HG03159 (cell line): Measurements from ENCODE around the gene TRIO.

ENCODE experiments used
- ATAC-seq: cut with Tn5 transposase; IDR thresholded peaks from one replicate; pipeline ENCODE4 v1.9.1; 2021; ENCODE audit warnings: mild to moderate bottlenecking, moderate library complexity; ENCODE audit not compliant: unreplicated experiment

Gene TRIO

GRCh38 chr5:14183187-14183939, 40.2 kb downstream of the TRIO start:
- no peak for ATAC-seq

DNA sequence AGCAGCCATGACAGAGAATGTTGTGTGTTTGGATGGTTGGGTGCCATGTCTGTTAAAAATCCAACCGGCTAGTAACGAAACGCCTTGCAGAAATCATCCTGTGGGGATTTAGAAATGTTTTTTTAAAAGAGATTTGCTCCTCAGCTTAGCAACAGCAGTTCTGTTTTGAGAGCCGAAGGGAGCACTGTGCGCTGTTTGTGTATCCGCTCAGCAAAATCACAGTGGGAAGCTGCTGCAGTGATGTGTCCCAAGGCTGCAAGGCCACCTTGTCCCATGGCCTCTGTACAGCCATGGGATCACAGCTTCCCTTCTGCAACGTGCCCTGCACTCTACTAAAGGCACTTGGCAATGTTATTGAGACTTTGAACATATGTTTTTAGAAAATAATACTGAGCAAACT, 40.9 kb downstream of the TRIO start:
- ATAC-seq = no peak

- ATAC-seq = no peak
Measured at GRCh38 chr5:14184725-14185124, 41.6 kb downstream of the TRIO start.

DNA sequence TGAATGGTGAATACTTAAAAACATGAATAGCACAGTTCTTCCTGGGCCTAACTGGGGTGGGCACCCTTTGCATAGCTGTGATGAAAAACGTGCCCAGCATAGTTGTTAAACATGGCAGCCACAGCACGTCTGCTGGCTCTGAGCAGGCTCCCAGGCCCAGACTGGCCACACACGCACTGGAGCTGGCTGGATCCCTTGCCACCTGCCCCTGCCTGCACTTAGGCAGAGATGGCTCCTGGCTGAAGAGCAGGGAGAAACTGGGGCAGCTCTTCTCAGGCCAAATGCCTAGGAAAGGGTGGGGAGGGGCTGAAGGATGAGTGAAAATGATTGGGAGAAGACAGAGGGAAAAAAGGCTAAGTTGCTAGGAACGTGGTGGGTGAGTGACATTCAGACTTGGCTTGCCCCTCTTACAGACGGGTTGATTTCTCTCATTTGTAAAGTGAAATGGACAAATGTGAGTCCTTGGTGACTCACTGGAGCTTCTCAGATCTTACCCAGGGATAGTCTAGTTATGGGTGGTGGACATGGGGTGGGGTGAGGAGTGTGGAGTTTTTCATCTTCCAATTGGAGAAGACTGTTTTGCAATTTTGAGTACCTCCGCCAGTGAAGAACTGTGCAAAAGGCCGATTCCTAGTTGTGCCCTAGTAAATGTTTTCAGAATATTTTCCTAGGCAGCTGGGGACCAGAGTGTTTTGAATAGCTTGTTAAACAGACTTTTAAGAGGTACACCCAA, 42.4 kb downstream of the TRIO start:
- no peak for ATAC-seq

- no peak for ATAC-seq
Measured at GRCh38 chr5:14186059-14186830, 43.1 kb downstream of the TRIO start.

DNA sequence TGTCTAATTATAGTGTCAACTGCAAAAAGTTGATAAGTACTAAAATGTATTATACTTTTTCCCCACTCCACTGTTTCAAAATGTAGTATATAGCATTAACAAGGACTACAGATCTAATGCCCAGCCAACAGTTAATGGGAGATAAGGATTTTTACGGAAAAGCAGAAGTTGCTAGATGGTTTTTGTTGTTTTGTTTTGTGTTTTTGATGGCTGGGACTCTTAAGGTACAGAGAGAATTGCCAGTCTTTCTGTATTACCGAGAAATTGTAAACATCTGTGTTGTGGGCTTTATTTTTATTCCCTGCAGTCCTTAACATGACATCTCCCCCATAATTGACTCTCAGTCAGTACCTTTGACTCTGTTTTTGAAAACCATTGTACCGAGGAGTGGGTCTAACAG, 44.0 kb downstream of the TRIO start:
- no peak for ATAC-seq

DNA sequence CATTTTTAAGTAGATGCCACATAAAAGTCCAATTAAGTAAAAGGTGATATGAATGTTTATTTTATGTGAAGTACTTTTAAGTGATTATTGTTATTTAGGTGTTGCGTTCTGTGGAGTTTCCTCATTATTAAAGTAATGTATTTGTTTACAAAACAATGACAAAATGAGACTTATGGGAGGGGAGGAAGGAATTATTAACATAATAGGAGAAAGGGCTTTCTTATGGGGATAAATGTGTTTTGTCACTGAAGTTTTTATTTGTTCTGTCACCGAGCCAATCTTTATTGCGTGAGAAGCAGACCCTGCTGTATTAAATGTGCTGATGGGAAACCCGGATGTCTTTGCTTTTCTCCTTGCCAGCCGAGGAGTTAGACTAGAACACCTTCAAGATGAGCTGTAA, 44.5 kb downstream of the TRIO start:
- no peak for ATAC-seq

GRCh38 chr5:14188778-14189177, 45.6 kb downstream of the TRIO start:
- ATAC-seq = no peak

- no peak for ATAC-seq
Measured at GRCh38 chr5:14189680-14190079, 46.5 kb downstream of the TRIO start.

DNA sequence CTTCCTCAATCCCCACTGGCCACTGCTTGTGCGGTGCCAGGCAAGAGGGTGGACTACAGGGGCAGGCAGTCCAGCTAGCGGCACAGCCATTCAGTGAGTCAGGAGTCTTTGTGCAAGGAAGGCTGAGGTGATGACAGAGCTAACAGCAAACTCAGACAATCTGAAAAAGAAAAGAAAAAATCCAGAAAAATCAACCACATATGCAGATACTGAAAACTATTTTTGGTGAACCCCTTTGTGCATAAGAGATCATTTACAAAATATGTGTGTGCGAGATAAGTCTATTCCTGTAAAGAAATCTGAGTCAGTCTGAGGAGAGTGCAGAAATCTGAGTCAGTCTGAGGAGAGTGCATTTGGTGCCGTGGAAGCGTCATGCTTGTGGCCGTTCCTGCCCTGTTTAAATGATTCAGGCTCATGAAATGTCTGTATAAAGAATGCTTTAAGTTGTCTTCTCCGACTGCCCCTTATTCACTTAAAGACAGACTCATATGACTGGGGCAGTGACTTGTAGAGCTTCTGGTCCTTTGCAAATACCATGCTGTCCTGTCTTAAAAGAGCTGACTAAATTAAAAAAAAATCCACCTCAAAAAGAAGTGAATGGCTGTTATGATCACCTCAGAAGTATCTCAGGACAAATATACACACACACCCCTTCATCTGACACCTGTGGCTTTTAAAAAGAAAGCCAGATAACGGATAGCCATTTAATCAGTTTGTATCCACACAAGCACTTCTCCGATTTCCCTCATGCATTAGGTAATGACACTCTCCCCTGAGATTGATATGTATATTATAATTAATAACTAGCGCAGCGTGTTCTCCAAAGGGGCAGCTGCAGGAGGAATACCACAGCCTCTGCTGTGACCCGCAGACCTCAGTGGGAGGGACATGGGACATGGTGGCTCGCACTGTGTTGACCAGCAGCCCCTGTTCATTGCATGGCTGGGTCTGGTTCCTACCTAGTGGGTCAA, 47.3 kb downstream of the TRIO start:
- no peak for ATAC-seq

GRCh38 chr5:14191325-14191724, 48.2 kb downstream of the TRIO start:
- no peak for ATAC-seq

GRCh38 chr5:14193496-14193895, 50.4 kb downstream of the TRIO start:
- no peak for ATAC-seq

DNA sequence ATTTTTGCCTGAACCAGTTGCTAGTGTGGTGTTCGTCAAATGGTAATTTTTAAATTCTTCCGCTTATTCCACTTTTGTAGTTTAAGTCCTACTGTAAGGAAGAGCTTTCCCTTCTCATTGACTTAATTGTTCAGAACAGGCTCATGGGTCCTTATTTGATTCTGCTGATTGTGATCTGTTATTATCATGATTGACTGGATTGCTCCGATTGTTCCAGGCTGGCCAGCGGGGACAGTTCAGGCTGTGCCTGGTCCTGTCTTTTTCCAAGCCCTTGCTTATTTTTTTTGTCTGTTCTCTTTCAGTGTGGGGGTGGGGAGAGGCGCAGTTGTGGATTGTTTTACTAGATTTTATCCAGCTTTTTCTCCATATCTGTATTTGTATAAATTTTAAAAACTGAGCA, 52.4 kb downstream of the TRIO start:
- ATAC-seq = no peak

- ATAC-seq = no peak
Measured at GRCh38 chr5:14197056-14197455, 53.9 kb downstream of the TRIO start.

DNA sequence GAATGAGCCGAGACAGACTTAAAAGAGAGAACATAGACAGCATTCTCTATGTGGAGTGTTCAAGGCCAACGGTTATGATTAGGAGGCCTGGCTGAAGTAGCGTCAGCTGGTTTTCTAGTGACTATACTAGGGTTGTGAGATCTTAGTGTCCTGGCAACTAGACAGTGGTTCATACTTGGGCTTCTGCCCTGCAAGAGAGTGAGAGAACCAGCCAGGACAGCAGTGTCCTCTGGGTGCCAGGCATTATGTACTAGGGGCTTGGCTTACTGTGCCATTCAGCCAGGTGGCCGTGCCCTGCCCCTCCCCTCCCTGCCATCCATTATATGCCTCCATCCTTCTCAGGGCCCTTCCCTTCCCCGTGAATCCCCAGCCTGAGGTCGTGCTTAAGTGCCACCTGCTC, 56.8 kb downstream of the TRIO start:
- no peak for ATAC-seq

DNA sequence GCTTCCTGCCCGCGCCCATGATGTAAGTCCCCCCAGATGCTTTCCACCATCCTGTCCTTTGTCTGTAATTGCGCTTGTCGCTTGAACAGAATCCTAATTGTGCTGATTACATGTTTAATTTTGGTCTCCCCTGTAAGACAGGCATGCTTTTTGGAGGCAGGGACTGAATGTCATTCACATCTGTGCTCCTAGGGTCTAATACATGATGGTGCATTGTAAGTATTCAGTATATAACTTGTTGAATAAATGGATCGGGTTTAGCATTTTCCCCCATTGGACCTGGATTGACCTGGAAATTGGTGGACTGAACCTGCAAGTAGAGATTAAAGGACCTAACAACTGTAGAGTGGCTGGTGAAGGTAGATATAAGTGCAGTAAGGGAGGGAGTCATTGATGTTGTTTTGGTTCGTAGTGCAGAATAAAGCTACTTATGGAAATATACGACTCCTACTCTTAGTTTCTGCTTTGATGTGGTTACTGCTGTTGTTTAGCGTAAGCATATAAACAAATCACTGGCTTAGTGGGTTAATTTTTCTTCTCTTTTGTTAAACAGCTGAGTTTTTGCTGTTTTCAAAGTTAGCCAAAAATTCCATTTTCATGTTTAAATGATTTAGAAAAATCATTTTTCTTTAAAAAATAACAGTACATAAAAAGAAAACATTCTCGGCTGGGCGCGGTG, 57.3 kb downstream of the TRIO start:
- no peak for ATAC-seq

DNA sequence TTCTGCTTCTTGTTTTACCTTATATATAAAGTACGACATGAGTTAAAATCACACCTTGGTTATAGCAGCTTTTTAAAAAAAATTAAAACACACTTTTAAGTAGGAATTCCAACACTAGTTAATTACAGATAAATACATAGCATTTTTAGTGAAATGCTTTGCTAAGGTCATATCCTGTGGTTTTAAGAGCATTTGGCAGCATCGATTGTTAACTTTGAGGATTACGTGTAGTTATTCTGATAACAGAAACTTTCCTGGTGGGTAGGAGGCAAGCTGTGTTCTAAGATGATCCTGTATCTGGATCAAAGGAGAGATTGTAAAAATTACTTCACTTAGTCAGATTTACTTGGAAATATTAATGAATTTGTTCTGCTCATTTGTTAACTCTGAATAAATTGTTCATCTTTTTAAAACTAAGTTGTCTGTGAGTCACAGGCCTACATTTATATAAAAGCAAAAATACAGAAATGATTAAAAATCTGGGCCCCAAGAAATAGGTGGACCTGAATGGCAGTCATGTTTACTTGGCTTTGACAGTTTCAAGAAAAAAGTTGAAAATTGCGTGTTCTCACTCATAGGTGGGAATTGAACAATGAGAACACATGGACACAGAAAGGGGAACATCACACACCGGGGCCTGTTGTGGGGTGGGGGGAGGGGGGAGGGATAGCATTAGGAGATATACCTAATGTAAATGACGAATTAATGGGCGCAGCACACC, 58.3 kb downstream of the TRIO start:
- ATAC-seq = no peak

DNA sequence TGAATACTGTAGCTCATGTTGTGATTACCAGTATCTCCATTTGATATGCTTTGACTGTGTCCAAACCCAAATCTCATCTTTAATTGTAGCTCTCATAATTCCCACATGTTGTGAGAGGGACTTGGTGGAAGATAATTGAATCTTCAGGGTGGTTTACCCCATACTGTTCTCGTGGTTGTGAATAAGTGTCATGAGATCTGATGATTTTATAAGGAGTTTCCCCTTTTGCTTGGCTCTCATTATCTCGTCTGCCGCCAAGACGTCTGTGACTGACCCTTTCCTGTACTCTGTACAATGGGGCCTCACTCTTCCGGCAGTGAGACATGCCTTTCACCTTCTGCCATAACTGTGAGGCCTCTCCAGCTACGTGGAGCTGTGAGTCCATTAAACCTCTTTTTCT, 59.3 kb downstream of the TRIO start:
- no peak for ATAC-seq

GRCh38 chr5:14204011-14204670, 61.0 kb downstream of the TRIO start:
- ATAC-seq = no peak
